COLO668 (cell line): ENCODE results near the gene SLC4A5.
"Not testable (repeated sequence)": the region's sequence is repeated elsewhere in the genome, so short reads cannot be mapped to it uniquely, and the experiment has no call there.

Source experiments
- DNase-seq: peaks from one replicate; lab custom pipeline; 2025; ENCODE audit not compliant: unreplicated experiment; lab: John Stamatoyannopoulos, UW

SLC4A5 gene

DNA sequence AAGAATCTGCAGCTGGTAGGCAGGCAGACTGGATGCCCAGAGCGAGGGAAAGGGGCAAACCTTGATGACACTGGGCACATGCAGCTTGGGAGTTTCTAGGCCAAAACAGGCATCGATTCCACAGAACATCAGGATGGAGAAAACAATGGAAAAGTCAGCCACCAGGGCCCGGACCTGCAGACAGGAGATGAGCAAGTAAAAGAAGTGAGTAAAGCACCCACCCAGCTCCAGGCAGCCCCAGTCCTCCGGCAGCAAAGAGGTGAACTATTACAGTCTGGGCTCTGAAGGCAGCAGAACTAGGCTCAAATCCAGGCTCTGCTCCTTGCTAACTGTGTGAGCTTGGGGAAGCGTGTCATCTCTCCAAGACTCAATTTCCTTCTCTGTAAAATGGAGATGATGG is 108.2 kb downstream of the SLC4A5 start:
- DNase-seq = no peak

DNA sequence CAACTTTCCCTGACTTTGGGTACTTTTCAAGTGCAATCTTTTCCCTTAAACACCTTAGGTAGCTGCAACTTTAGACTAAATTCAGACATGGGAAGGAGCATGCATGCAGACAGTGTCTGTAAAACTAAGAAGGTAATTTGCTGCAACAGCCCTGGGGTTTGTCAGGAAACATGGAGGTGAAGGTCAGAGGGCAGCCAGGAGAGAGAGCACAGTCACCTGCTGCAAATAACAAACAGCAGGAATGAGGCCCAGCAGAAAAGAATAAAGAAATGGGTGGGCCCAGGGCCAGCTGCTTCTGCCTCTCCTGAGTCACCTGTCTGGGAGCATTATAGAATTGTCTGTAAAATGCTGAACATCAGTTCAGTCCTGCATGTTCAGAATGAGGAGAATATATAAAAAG is 109.6 kb downstream of the SLC4A5 start:
- DNase-seq = peak; percentile 41

DNA sequence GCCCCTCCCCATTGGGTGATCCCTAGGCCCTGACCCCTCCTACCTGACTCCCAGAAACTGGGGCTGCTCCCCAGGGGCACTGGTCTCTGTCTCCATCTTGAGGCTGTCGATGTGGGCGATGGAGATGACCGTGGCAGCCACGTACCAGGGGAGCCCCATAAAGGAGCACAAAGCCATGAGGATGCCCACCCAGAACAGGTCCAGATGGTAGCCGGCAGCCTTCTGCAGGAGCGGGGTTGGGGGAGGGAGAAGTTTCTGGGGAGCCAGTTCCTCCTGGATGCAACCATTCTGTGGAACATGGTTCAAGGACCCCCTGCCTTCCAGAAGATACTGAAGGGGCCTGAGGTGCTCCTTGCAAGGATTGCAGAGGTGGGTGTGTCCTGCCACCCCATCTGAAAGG is 110.8 kb downstream of the SLC4A5 start:
- no peak for DNase-seq

DNA sequence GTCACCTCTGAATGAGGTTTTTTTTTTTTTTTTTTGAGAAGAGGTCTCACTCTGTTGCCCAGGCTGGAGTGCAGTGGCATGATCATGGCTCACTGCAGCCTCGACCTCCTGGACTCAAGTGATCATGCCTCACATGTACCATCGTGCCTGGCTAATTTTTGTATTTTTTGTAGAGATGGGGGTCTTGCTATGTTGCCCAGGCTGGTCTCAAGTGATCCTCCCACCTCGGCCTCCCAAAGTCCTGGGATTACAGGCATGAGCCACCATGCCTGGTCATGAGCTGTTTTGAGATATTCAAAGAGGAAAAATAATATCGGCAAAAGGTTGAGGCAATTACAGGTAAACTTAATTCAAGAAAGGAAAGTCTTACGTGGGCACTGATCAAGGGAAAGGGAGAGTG is 113.4 kb downstream of the SLC4A5 start:
- DNase-seq = not testable (repeated sequence)

DNA sequence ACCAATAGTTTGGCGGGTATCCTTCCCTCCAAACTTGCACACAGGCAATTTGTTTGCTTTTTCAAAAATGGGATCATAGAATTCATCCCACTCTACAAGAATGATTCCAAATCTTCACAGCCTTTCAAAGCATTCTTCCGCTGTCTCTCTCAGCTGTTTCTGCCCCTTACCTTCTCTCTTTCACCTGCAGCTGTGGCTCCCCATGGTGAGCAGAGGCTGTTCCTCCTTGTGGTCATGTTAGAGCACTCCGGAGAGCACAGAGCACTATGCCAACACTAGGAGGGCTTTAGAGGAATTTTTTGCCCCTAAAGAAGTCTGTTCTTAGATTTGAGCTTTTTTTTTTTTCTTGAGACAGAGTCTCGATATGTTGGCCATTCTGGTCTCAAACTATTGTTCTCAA is 114.4 kb downstream of the SLC4A5 start:
- DNase-seq = no peak

DNA sequence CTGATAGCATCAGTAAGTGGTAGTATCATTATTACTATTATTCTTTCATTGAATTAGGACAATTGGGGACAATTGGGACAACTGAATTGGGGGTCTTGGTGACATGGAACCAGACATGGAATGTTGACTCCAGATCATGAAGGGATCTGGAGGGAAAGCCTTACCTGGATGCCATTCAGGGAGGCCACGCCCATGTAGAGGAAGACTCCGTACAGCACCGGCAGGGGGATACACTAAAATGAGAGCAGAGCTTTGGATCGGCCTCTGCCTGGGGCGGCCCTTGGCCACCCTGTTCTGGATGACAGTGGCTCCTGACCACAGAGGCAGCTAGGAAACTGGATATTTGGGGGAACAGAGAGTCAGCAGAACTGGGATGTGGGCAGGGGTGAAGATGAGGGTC is 115.6 kb downstream of the SLC4A5 start:
- DNase-seq = peak; percentile 8

DNA sequence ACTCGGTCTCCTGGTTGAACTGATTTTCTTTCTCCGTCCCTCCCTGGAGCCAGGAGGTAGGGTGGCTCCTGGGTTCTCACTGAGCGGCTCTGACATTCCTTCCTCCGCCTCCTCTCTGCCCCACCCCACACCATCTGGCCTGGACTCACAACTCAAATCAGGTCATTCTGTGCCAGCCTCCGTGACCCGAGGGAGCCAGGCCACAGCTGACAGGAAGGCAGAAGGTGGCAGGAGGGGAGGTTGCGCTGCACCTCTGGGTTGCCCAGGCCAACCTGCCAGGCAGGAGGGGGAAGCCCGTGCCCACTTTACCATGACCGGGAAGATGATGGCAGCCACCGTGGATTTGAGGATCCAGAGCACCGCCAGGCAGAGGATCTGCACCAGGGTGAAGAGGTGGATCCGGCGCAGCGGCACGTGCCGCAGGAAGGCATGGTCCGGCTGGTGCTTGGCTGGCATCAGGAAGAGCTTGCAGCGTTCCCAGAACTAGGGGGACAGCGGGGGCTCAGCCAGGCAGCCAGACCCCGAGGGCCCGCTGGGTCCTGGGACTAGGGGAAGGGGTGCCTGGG is 116.5 kb downstream of the SLC4A5 start:
- no peak for DNase-seq

DNA sequence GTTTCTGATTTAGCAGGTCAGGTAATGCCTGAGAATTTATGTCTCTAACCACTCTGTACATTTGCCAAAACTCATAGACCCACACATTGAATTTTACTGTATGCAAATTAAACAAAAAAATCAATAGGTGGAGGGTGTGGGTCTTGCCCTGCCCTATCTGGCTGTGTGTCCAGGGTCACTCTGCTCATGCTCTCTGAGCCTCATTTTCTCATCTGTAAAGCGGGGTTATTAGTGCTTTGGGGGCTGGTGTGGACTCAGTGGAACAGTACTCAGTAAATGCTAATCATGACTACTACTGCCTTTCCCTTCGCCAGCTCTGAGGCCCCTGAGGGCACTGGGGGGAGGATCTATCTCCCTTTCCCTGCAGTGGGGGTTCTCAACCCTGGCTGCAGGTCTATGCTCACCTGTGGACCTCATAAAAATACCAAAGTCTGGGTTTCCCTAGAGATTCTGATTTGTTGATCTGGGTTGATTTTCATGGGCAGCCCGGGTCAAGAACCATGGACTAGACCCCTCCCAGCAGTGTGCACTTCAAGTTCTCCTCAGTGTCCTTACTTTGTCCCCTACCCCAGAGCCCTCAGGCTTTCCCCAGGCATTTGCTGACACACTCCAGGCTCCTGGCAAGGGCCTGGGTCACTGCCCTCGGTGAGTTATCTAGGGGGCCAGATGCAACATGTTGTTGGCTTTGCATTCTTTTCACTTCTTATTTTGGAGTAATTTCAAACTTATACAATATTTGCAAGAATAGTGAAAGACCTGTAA is 117.3 kb downstream of the SLC4A5 start:
- DNase-seq = no peak

DNA sequence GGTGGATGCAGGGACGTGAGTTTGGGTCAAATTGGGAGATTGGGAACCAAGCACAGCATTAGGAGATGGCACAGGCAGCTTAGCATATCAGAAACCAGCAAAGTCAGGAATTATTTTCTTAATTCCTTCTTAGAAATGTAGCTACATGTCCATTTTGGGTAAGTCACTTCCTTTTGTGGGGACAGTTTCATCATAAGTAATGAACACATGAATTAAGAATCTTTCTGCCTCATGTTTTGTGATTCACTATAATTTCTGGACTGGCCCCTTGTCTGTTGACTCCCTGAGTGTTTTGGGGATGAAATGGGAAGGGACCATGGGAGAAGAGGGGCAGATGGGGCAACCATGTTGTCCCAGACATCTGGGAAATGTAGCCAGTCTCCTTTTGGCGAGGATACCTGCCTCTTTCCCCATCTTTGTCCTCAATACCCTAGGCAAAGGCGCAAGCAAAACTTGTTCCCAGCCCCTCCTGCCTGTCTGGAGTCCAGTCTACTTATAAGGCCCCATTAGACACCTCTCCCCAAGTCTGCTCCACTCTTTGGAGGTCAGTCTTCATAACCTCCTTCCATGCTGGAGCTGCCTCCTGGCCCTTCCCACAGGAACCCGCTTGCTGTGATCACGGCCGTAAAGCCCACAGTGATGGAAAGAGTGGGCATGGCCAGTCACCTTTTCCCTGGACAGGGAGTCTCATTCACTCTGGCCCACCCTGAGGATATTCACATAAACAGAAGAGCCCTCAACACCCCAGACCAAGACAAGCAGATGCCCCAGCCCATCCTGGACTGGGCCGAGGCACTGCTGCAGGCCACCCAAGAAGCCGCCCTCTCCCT is 119.1 kb downstream of the SLC4A5 start:
- DNase-seq = no peak

DNA sequence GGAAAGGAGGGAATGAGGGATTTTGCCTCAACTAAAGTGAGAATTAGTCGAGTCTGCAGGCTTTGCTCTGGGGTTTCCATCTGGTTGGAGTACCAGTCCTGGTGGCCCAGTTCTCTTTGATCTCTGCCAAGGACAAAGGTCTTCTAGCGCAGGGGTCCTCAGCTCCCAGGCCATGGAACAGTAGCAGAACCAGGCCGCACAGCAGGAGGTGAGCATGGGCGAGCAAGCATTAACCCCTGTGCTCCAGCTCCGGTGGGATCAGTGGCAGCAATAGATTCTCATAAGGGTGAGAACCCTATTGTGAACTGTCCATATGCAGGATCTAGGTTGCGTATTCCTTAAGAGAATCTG is 120.9 kb downstream of the SLC4A5 start:
- no peak for DNase-seq

DNA sequence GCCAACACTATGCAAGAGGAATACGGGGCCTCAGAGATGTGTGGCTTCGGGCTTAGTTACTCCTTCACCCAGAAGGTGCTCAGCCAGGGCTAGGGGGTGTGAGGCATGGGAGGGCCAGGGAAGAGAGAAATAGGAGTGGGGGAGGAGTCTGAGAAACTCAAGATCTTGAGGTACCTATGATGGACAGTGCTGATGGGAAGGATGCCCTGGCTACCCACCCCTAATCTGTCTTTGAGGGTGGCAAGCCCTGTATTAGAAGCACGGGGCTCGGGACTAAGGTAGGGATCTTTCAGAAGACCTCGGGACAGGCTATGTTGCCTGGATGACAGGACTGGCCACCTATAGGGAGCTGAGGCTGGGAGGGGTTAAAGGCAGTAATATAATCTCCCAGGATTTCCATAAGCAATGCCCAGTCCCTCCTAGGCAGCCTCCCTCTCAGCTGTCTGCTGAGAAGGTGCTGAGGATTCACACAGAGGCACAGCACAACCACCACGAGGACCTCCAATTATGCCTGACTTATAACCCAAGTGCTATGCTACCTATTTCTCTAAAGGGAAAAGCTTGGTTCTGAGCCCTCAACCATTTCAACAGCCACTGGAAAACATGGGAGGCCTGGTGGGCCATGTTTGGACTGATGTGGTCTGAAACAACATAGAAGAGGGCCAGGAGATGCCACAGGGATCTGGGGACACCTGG is 121.5 kb downstream of the SLC4A5 start:
- no peak for DNase-seq

DNA sequence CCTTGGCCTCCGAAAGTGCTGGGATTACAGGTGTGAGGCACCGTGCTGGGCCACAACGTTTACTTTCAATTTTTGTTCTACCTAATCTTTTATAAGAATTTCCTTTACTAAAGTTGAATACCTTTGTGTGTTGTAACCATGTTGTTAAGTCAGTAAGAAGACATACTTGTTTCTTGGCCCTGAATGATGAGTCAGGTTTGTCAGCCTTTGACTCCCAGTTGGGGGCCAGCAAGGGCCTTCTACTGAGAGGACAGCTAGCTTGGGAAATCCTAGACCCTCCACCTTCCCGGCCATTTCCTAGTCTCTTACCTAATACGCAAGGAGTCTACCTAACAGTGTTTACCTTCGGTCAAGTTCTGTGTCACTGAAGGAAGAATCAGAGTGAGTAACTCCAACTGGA is 122.1 kb downstream of the SLC4A5 start:
- no peak for DNase-seq

DNA sequence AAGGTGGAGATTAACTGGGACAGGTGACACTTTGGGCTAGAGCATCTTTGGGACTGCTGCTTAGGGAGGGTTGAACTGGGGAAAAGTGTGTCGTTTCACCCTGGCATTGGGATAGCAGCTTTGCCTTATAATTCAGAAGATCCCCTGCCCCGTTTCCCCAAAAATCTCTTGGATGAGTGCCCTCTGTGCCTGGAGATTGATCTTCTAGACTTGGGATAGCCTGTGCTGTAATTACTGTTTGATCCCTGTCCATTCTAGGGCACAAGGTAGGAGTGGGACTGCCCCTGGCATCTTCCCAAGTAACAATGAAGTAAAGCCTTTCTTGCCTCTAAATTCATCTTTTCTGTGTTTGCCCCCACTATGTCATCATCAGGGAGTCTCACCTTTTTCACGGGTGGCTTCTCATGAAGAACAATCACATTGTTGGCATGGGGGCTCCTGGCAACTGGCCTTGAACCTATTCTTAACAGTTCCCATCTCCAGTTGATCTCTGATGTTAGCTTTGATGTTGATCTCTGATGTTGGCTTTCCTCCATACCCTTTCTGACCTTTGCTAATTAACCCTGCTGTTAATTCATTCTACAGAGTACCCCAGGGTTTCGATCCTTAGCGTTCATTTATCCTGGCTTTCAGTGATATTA is 123.2 kb downstream of the SLC4A5 start:
- DNase-seq = no peak

DNA sequence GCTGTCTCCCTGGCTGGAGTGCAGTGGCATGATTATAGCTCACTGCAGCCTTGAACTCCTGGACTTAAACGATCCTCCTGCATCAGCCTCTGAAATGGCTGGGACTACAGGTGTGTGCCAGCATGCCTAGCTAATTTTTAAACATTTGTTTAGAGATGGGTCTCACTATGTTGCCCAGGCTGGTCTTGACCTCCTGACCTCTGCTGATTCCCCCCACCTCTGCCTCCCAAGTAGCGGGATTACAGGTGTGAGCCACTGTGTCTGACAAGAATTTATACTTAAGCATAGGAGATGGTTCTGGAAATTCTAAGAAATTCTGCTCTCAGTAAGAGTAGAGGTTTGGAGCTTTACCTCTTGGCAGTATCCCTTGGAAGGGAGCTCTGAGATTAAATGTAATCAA is 126.6 kb downstream of the SLC4A5 start:
- DNase-seq = no peak

DNA sequence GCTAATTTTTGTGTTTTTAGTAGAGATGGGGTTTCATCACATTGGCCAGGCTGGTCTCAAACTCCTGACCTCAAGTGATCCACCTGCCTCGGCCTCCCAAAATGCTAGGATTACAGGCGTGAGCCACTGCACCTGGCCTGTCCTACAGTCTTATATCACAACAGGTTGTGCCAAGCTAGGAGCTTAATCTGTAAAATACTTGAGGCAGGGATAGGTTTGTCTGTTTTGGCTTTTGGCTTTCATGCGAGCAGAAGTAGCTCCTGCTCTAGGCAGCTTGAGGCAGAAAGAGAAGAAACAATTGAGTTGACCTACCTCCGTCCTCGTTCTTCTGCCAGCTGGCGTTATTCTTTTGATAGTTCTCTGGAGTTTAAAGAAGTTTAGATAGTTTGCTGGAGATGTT is 127.4 kb downstream of the SLC4A5 start:
- not testable (repeated sequence) for DNase-seq

DNA sequence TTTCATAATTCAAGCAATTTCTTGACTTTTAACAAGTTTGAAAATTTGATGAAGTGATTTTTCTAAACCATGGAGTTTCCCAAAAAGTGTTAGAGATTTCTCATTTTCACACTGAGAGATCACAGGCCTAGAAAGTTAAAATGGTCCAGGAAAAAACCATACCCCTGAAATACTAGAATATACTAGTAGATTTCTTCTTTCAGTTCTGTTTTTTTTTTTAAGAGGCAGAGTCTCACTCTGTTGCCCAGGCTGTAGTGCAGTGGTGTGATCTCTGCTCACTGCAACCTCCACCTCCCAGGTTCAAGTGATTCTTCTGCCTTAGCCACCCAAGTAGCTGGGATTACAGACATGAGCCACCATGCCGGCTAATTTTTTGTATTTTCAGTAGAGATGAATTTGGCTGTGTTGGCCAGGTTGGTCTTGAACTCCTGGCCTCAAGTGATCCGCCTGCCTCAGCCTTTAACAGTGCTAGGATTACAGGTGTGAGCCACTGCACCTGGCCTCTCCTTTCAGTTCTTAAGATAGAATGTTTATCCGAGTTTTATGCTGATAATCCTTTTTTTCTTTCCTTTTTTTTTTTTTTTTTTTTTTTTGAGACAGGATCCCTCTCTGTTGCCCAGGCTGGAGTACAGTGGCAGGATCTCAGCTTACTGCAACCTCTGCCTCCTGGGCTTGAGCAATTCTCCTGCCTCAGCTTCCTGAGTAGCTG is 130.4 kb downstream of the SLC4A5 start:
- DNase-seq = no peak

DNA sequence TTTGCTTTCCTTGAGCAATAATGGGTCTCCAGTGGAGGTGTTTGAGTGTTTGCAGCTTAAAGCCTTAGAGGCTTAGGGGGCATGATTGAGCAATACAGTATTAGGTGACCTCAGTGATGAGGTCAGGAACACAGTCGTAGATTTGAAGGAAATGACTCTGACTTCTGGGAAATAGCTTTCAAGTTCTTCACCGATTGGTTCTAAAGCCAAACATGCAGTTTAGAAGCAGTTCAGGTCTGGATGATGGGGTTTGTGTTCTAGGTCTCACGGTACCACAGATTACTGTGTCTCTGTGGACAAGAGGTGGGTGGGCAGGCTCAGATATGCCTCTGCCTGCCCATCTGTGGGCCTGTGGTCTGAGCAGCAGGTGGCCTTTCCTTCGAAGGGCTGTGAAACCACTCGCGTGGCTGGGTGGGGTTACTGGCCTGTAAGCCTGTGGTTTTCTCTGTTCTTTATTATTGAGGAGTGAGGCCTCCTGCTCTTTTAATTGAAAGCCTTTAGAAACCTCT is 137.0 kb downstream of the SLC4A5 start:
- DNase-seq = no peak

DNA sequence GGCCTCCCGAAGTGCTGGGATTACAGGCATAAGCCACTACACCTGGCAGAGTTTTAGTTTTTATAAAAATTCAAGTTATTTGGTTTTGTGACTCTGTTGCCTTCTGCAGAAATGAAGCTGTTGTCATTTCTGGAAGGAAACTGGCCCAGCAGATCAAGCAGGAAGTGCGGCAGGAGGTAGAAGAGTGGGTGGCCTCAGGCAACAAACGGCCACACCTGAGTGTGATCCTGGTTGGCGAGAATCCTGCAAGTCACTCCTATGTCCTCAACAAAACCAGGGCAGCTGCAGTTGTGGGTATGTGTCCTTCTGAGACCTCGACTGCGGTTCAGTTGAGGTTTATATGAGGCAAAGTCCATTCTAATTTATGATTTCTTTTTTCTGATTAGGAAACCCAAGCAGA is 137.6 kb downstream of the SLC4A5 start:
- DNase-seq = peak; percentile 25

DNA sequence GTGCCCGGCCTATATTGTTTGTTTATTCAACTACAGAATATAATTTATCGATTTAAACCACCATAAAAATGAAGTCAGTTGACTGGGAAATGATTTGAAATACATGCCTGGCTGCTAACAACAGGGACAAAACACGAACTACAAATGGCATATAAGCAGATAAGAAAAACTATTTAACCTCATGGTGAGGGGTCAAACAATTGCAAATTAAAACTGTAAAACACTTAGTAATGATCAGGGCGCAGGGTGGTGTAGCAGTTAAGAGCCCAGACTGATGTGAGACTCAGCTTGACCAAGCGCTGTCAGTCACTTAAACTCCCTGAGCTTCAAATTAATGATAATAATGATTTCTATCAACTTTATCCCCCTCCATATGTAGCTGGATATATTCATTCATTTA is 138.1 kb downstream of the SLC4A5 start:
- no peak for DNase-seq

DNA sequence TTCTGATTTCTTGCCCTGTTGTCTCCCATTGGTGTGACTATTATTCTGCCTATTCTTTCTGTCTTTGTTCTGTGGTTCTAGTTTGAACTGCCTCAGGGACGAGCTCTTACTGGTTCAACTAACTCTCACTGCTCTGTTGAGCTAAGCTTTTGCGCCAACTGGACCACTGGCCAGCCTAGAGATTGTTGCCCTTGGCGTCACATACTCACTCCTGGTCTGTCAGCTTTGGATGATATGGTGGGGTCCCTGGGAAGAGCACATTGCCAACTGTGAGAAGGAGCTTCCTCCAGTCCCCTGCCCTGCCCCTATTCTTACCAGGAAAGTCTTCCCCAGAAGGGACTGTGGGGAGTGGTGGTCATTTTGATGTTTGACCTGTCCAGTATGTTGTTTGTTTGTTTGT is 138.8 kb downstream of the SLC4A5 start:
- no peak for DNase-seq
